ENCODE data around the gene CLCNKB. TPM values are rescaled to one million over a fixed set of nuclear protein-coding genes. Genes with fewer than 3 reads are reported as not detected.

Gene CLCNKB
- polyA plus RNA-seq, 4 donors, result 1.9 to 63.6 (median 37.5) TPM

DNA sequence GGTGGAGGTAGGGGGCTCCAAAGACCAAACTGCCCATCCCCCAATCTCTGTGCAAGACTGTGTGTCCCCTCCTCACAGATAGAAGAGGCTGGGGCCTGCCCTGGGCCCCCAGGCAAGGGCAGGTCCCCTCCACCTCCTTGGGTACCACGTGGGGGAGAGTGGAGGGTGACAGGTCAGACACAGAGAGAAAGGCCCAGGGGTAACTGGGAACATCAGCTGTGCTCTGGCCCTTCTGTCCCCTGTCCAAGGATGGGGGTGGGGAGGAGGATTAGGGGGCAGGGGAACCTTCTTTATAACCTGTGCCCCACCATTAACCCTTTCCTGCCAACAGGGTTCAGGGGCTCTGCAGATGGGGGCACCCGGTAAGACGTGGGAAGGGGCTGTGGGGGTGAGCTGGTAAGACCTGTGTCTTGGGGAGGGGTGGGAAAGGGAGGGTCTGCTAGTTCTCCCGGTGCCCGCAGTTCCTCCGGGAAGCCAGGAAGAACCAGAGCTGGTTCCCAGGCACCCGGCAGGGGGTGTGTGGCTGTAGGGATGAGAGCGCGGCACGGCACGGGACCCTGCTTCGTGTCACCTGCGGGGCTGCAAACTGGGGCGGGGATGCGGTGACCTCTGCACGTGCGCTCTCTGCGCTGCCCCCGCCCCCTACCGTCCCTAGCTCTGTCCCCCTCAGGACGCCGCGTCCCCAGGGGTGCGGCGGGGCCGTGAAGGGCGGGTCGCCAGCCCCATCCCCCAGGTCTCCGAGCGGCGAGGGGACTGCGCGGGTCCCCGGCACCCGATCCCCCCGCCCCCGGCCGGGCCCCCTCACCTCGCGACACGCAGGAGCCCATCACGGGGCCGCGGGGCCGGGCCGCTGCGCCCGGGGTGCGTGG, 29.3 kb downstream of the CLCNKB start:
- no peak for DNase-seq (ENCODE audit: low read depth in 4 of 4, low spot score in 3 of 4)

DNA sequence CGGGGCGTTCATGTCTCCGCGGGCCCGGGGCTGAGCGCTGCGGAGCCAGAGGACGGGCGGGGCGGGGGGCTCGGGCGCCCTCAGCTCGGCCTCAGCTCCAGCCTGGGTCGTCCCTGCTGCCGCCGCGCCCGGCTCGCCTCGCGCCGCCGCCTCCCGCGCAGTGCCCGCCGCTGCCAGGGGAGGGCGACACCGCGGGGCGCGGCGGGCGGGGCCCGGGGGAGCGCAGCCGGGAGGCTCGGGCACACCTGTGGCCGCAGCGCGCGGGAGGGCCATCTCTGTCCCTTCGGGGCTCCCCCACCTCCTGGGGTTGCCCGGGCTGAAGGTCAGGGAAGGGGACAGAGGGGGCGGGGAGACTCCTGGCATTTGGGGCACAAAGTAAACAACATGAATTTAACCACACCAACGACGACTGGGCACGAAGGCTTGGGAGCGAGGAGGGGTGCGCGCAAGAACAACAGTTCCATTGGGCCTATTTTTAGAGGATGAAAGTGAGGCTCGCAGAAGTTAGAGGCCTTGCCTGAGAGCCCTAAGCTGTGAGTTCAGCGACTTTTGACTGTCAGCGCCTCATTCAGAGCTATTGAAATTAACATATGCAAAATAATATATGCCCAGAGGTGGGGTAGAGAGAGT, 30.0 kb downstream of the CLCNKB start, which contains the start of gene FAM131C:
Gene FAM131C, minus strand, starts transcription at position 162 of the 630 bp plus-strand sequence. CDS start 209 bp downstream, outside the sequence.
- DNase-seq (ENCODE audit: low read depth in 4 of 4, low spot score in 3 of 4), result no peak

DNA sequence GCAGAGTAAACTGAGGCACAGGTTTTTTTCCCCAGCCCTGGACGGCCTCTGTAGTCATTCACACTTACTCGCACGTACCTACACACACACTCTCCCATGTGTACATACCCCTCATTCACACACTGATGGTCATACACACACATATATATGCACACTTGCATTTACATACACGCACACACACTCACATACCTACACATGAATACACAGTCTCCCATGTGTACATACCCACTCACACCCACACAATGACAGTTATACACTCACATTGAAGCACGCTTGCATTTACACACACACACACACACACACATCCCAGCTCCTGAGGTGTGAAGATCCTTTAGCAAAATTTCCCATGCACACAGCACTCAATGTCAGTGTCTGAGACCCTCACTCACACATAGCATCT, 30.6 kb downstream of the CLCNKB start:
- no peak for DNase-seq (ENCODE audit: low read depth in 4 of 4, low spot score in 3 of 4)

DNA sequence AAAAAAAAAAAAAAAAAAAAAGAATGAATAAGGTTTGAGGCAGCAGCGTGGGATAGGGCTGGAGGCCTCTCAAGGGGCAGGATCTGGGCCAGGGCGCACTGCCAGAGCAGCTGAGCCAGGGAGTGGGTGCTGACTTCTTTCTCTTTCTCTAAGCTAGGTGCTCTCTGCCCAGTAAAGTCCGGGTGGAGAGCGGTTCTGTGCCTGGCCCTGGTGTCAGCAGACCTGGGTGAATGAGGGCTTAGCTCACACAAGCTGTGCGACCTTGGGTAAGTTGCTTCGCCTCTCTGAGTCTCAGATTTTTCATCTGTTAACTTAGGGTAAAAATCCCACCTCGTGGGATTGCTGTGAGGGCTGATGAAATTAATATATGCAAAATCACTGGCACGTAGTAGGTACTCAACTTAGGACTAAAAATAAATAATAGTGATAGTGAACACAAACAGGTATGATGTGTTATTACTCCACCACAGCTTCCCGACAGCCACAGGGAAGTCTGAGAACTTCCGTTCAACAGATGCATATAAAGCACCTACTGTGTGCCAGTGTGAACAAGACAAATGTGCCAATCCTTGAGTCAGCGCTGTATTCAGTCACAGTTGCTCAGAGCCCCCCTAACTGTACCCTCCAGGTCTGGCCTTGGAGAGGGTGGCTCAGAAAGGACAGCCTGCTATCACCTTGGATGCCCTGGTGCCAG, 31.9 kb downstream of the CLCNKB start:
- no peak for DNase-seq (ENCODE audit: low read depth in 4 of 4, low spot score in 3 of 4)

DNA sequence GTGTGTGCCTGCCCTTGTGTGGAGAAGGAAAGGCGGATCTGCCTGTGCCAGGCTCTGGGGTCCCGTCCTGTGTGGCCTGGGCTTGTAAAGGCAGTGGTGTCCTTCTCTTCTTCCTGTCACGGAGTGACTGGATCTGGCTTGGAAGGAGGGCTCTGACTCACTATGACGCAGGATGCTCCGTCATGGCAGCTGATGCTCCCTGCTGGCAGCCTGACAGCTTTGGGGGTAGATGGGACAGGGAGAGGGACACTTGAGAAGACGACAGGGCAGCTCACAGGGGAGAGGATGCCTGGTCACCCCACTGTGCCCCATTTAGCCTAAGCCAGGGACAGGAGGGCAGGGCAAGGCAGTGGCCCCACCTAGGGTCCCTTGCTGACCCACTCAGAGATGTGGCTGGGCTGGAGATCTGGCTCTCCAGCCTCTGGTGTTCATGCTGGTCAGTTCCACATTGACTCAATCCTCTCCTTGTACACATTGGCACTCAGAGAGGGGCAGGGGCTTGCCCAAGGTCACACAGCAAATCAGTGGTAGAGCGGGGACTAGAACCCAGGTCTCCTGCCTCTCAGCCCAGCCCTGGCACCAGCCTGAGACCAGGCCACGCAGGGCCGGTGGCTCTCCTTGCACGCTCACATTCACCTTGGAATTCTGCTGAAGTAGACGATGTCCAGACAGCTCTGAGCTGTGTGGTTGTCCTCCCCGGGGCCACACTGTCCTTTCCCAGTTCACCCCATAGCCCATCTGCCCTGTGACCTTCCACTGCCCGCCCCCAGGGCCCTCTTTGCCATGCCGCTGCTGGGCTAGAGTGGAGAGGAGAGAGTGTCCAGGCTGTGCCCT, 32.7 kb downstream of the CLCNKB start:
- no peak for DNase-seq (ENCODE audit: low read depth in 4 of 4, low spot score in 3 of 4)

DNA sequence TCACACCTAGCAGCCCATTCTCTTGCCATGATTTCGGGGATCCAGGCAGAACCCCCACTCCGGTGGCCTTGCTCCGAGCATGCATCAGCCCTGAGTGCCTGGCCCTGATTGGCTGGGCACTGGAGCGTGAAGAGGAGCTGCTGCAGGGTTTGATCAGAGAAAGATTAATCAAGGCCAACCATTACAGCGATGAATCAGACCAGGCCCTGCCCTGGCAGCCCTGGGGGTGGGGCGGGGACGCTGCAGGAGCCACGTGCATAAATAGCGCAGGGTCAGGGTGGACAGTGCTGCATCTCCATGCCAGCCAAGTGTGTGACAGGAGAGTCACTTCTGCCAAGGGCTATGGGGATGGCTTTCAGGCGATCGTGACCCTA, 33.3 kb downstream of the CLCNKB start:
- DNase-seq (ENCODE audit: low read depth in 4 of 4, low spot score in 3 of 4), result no peak

DNA sequence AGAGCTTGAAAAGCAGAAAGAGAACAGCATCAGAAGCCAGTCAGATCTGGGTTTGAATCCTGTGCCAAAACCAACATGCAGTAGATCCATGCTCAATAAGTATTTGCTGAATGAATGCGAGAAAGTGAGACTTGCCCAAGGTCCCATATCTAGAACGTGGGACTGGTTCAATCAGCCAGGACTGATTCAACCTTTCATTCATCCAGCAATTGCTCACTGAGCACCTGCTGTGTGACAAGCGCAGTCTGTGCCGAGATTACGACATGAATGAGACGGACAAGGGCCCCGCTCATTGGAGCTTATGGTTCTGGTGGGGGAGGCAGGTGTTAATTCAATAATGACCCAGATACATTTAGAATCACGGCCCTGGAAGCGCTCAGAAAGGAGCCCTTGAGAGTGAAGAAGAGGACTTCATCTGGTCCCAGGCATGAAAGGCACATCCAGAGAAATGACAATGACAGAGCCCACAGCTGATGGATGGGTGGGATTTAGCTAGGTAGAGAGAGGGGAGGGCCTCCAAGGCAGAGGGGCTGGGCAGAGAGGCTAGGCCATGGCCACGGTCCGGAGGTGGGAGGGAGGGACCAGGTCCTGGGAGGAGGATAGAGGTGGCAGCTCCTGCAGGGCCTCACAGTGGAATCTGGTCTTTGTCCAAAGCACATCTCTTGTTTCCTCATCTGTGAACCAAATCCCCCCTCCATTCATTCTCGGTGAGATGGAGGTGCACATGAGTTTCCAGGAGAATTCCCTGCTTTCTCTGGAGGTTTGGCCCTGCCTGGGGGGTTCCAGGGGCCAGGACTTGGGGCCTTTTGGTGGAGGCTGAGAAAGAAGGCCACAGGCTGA, 34.0 kb downstream of the CLCNKB start:
- no peak for DNase-seq (ENCODE audit: low read depth in 4 of 4, low spot score in 3 of 4)

DNA sequence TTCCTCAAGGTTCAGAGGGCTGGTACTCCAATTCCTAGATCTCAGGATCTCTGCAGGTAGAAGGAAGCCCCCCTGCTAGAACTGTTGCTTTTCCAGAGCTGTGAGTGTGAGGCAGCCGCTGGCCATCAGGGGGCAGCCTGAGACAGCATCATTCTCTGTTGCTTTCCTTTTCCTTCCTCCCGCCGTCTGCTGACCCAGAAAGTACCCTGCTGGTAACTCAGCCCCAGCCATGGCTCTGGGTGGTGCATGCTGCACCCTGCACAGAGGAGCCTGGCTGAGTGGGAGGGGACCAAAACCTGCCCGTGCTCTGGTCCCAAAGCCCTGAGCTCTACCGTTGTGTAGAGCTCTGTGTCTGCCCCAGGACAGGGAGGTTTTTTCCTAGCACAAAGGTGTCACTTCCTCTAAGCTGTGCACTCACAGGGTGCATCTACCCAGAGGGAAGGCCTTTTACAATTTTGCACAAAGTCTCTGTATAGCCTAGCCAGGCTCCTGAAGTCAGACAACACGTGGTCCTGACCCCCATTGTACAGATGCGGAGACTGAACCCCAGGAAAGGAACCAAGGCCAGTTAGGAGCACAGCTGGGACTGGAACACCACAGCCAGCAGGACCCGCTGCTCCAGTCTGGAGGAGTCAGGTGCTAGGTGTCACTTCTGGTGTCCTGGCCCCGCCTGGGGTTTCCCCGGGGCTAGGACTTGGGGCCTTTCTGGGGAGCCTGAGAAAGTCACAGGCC, 35.5 kb downstream of the CLCNKB start:
- DNase-seq (ENCODE audit: low read depth in 4 of 4, low spot score in 3 of 4), result peak in 3 of 4 donors; percentile 58 to 66 (median 60)

DNA sequence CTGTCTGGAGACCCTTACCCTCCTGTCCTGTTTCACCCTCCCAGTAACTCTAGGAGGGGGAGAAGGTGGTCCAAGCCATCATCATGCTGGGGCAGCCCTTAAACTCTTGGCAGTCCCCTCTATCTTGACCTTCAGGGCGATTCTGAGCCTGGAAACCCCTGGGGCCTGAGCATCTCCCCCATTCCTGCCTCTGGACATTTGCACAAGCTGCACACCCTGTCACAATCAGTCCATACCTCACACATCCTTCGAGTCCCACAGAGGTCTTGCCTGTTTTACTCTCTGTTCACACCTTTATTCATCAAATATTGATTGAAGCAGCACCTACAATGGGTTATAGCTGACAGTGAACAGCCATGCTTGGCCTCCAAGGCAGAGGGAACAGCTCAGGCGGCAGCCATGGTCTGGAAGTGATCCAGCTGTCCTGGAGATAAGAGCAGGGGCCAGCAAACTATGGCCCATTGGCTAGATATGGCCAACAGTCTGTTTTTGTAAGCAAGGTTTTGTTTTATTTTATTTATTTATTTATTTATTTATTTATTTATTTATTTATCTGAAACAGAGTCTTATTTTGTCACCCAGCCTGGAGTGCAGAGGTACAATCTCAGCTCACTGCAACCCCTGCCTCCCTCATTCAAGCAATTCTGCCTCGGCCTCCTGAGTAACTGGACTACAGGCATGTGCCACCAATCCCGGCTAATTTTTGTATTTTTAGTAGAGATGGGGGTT, 37.0 kb downstream of the CLCNKB start:
- no peak for DNase-seq (ENCODE audit: low read depth in 4 of 4, low spot score in 3 of 4)

DNA sequence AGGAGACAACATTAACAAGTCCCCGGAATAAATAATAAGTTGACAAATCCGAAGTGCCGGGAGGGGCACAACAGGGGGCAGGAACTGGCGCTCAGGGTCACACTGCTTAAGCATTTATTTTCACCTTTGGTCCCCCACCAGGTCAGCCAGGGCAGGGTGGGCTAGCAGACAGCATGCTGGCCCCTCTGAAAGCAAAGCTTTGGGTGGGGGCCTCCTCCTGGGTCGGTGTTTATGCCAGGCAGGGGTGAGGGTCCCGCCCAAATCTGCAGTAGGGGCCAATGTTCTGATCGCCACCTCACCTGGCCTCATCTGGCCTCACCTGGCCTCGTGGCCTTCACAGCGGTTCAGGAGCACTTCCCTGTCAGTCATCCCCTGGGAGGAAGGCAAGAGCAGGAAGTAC, 38.1 kb downstream of the CLCNKB start:
- no peak for DNase-seq (ENCODE audit: low read depth in 4 of 4, low spot score in 3 of 4)

DNA sequence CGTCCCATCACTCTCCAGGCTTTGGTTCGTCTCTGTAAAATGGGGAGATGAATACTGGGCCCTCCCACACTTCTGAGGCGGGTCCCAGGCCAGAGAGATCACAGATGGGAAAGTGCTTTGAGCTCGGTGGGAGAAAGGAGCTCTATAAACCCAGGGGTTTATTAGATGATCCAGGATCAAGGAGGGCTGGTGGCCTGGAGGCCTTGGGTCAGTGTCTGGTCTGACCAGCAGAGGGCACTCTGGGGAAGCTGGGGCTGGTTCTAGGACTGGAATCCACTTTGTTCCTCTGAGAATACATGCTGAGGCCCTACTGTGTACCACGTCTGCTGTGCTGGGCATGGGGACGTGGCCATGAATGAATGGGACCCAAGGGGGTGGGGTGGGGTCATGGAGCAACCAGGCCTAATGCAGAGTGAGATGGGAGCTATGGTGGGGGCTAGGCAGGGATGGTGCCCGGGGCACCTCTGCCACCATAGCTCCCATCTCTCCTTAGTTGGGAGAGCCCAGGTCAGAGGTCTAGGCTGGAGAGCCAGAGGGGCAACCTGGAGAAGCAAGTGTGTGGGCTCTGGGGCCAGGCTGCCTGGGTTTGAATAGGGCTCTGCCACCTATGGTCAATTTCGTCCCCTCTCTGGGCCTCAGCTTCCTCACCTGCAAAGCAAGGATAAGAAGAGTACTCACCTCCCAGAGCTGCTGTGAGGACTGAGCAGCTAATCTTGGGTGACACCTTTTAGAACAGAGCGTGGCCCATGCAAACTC, 38.9 kb downstream of the CLCNKB start:
- DNase-seq (ENCODE audit: low read depth in 4 of 4, low spot score in 3 of 4), result no peak

DNA sequence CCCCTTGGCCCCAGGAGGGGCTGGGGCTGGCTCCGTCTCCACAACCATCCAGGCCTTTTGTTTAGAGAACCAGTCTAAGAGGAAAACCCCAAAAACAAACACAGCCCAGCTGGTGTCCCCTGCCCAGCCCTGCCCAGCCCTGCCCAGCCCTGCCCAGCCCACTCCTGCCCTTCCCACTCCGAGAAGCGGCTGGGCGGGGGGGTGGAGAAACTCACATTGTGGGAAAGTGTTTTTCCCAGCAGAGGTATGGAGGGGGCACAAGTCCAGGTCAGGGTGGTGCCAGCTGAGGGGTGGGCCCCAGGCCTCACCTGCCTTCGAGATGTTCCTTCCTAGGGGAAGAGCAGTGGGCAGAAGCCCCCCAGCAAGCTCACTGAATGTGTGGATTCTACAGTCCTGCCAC, 39.9 kb downstream of the CLCNKB start:
- no peak for DNase-seq (ENCODE audit: low read depth in 4 of 4, low spot score in 3 of 4)

DNA sequence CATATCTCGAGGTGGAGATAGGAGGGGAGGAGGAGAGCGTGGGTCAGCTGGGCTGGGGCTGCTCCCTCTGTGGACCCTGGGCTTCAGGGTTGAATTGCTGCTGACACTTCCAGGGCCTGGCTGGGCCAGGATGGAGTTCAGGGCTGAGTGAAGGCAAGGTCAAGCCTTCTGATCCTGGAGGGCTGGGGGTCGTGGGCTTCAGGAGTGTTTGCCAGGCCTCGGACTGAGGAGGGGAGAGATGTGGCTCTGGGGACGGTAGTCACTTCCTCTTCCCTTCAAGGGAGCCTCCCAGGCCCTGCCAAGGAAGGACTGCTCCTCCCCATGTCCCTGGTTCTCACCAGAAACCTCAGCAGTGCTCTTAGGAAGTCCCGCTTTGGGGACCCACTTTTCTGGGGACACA, 41.9 kb downstream of the CLCNKB start:
- DNase-seq (ENCODE audit: low read depth in 4 of 4, low spot score in 3 of 4), result no peak

DNA sequence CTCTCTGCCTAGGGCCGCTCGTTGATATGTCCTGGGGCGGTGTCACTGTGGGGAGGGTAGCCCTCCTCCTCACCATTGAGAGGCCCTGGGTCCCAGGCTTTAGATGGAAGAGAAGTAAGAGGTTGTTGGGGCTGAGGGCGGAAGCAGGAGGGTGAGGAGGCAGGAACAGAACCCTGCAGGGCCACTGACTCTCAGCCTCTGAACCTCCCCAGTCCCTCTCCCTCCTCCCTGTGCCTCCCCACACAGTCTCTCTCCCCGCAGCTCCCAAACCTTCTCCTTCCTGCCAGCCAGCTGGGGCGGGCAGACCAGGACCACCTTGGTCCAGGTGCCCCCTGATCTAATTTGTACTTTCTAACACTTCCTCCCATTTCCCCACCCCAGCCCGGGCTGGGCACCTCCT, 44.2 kb downstream of the CLCNKB start:
- no peak for DNase-seq (ENCODE audit: low read depth in 4 of 4, low spot score in 3 of 4)

DNA sequence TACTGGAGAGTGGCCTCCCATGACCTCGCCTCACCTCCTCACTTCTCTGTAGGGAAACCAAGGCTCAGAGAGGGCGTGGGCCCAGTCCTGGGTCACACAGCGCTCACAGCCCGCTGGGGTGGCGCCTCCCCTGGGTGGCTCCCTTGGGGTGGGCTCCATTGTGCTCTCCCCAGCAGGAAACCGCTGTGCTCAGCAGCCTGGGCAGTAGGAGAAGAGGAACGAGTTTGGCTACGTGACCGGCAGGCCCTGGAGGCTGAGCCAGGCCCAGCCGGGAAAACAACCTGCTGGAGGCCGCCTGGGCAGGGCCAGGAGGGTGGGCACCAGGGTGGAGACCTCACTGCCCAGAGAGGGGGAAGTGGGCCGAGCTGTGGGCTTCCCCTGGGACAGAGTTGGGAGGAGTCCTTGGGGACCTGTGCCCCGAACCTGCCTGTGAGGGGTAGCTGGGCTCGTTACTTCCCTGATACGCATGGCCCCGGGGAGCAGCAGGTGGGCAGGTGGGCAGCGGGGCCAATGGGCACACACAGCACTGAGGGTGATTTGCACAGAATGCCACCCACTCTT, 44.8 kb downstream of the CLCNKB start:
- no peak for DNase-seq (ENCODE audit: low read depth in 4 of 4, low spot score in 3 of 4)

DNA sequence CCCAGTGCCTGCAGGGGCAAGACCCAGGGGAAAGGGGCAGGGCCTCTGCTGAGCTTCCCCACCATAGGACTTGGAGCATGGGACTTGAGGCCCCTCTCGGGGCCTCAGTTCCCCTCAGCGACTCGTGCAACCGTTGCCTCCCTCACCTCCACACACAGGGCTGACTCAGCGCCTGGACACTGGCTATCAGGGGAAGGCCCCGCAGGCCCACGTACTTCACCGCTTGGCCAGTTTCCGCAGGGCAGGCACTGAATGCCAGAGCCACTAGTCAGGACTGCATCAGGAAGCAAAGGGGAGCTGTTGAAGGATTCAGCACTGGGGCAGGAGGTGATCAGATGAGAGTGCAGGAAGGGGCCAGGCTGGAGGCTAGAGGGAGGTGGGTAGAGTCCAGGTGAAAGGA, 45.4 kb downstream of the CLCNKB start:
- DNase-seq (ENCODE audit: low read depth in 4 of 4, low spot score in 3 of 4), result no peak

DNA sequence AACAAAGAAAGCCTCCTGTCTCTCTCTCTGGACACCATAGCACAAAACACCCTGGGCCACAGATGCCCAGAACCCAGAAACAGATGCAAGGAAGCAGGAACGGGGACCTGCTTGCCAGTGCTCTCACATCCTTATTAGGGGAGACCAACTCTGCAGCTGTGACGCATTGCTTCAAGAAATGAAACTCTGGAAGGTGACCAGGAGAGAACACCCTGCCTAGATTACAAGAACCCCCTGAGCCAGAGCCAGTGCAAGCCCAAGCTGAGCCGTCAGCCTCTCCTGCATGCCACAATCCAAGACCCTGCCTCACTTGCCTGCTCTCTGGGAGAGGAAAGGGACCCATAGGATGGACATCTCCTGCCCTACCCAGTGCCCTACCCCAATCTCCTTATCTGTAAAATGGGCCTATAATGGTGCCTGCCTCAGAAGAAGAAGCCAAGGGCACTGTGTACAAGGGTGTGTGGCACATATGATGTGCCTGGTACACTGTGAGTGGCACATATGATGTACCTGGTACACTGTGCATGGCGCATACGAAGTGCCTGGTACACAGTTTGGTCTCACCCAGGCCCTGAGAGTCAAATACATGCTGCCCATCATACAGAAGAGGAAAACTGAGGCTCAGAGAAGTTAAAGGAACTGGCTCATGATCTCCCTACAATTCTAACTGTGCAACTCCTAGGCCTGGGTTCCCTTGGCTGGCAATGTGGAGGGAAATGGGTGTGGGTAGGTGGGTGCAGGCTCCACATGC, 46.7 kb downstream of the CLCNKB start:
- no peak for DNase-seq (ENCODE audit: low read depth in 4 of 4, low spot score in 3 of 4)
